ENCODE measurements around the gene PCDHGA1. TPM values are rescaled to one million over a fixed set of nuclear protein-coding genes. Genes with fewer than 3 reads are reported as not detected.

The PCDHGA1 gene
- total and polyA plus RNA-seq, 12 donors = 0.09 to 0.96 (median 0.30) TPM

DNA sequence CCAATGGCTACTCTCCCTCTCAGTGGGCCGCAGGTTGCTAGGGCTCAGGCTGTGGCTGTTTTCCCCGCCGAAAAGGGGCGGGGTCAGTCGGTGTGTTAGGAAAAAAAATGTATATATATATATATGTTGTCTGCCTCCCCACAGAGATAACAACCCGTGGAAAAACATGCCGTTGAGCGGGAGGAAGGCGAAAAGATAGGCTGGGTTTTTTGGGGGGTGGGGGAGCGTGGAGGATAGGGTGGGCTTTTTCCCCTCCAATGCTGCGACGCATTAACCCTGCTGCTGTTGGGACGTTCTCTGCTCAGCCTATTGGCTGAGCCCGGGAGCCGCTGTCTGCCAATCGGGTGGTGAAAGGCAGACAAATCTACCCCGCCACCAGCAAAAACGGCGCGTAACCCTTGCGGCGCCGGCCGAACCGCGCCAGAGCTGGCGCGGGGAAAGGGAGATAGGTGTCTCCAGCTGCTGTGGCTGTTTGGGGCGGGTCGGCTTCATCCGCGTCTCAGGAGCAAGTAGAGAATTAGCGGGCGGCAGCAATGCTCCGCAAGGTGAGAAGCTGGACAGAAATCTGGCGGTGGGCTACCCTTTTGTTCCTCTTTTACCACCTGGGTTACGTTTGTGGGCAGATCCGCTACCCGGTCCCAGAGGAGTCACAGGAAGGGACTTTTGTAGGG, 154.5 kb downstream of the PCDHGA1 start, which contains the start of gene PCDHGC4:
TSS of gene PCDHGC4 (plus strand) at position 390 of the 671 bp plus-strand sequence. CDS start at position 534, 144 bp downstream.
- H3K36me3 ChIP-seq (replicated peaks in 1 of 2) = no peaks in the 10 kb centered on the region
- peak in 1 of 7 donors; percentile 26 for DNase-seq
- no peak for TF ChIP-seq POLR2A (IDR thresholded peaks at IDR 0.05)
- TF ChIP-seq, protein P1, sequence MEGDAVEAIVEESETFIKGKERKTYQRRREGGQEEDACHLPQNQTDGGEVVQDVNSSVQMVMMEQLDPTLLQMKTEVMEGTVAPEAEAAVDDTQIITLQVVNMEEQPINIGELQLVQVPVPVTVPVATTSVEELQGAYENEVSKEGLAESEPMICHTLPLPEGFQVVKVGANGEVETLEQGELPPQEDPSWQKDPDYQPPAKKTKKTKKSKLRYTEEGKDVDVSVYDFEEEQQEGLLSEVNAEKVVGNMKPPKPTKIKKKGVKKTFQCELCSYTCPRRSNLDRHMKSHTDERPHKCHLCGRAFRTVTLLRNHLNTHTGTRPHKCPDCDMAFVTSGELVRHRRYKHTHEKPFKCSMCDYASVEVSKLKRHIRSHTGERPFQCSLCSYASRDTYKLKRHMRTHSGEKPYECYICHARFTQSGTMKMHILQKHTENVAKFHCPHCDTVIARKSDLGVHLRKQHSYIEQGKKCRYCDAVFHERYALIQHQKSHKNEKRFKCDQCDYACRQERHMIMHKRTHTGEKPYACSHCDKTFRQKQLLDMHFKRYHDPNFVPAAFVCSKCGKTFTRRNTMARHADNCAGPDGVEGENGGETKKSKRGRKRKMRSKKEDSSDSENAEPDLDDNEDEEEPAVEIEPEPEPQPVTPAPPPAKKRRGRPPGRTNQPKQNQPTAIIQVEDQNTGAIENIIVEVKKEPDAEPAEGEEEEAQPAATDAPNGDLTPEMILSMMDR (IDR thresholded peaks at IDR 0.05) = no peak
- 5 to 8% (median 6%) methylated on average over 25 to 39 of the region's 39 CpGs for WGBS, 4 donors
- no peaks in the 10 kb centered on the region for H3K27me3 ChIP-seq
- H3K4me1 ChIP-seq (replicated peaks in 1 of 2) = peaks cover 4 to 36% of the 10 kb centered on the region in 2 donors
- intact Hi-C loops (cut with DNase I) = no loop called here
- no peaks in the 10 kb centered on the region for H3K9me3 ChIP-seq (replicated peaks in 1 of 3)
- peak within 1 kb of the TSS in 2 of 4 donors; percentile 13 to 51 for H3K4me3 ChIP-seq
- peak within 1 kb of the TSS in 1 of 5 donors; percentile 9 for H3K27ac ChIP-seq

DNA sequence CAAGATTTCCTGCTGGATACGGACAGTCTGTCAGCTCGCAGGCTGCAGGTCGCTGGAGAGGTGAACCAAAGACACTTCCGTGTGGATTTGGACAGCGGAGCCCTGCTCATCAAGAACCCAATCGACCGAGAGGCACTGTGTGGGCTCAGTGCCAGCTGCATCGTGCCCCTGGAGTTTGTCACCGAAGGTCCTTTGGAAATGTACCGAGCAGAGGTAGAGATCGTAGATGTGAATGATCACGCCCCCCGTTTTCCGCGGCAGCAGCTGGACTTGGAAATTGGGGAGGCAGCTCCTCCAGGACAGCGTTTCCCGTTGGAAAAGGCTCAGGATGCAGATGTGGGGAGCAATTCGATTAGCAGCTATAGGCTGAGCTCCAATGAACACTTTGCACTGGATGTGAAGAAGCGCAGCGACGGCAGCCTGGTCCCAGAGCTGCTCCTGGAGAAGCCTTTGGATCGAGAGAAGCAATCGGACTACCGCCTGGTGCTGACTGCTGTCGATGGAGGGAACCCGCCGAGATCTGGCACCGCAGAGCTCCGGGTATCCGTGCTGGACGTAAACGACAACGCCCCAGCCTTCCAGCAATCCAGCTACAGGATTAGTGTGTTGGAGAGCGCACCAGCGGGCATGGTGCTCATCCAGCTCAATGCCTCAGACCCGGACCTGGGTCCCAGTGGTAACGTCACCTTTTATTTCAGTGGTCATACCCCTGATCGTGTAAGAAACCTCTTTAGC, 155.2 kb downstream of the PCDHGA1 start:
- peak overlapping the region in 1 of 4 donors; percentile 51 for H3K4me3 ChIP-seq
- no peaks in the 10 kb centered on the region for H3K9me3 ChIP-seq (replicated peaks in 1 of 3)
- WGBS, 4 donors = 58 to 80% (median 62%) methylated on average over 19 to 38 of the region's 38 CpGs
- H3K36me3 ChIP-seq (replicated peaks in 1 of 2) = no peaks in the 10 kb centered on the region
- H3K4me1 ChIP-seq (replicated peaks in 1 of 2) = peaks cover 4 to 36% of the 10 kb centered on the region in 2 donors
- TF ChIP-seq POLR2A (IDR thresholded peaks at IDR 0.05) = no peak
- TF ChIP-seq, protein P1 (IDR thresholded peaks at IDR 0.05) = no peak
- peak in 1 of 7 donors; percentile 54 for DNase-seq
- intact Hi-C loops (cut with DNase I) = no loop called here
- H3K27ac ChIP-seq = peak overlapping the region in 1 of 5 donors; percentile 9
- no peaks in the 10 kb centered on the region for H3K27me3 ChIP-seq

- TF ChIP-seq, protein P1 (IDR thresholded peaks at IDR 0.05) = no peak
- TF ChIP-seq POLR2A (IDR thresholded peaks at IDR 0.05) = no peak
- Histone ChIP-seq H3K36me3 (replicated peaks in 1 of 2) (no peaks in the 10 kb centered on the region), H3K4me1 (replicated peaks in 1 of 2) (peaks cover 4 to 36% of the 10 kb centered on the region in 2 donors), H3K9me3 (replicated peaks in 1 of 3) (no peaks in the 10 kb centered on the region), H3K27ac (no peak overlapping the region), H3K4me3 (no peak overlapping the region), H3K27me3 (no peaks in the 10 kb centered on the region)
- intact Hi-C loops (cut with DNase I) = no loop called here
- DNase-seq = peak in 1 of 7 donors; percentile 52
- 88 to 95% (median 93%) methylated on average over 6 to 9 of the region's 9 CpGs for WGBS, 4 donors
Observed at GRCh38 chr5:141486091-141486490, 155.8 kb downstream of the PCDHGA1 start.

DNA sequence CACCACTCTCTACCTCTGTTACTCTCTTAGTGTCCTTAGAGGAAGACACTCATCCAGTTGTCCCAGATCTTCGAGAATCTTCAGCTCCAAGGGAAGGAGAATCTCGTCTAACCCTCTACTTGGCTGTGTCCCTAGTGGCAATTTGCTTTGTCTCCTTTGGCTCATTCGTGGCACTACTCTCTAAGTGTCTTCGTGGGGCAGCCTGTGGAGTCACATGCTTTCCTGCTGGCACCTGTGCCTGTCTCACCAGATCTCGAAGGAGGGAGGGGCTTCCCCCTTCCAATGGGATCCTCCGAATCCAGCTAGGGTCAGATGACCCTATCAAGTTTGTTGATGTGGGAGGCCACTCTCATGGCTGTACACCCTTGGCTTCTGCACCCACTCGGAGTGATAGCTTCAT, 156.8 kb downstream of the PCDHGA1 start:
- peaks cover 4 to 46% of the 10 kb centered on the region in 2 donors for H3K4me1 ChIP-seq (replicated peaks in 1 of 2)
- no peak for DNase-seq
- intact Hi-C loops (cut with DNase I) = no loop called here
- H3K27ac ChIP-seq = no peak overlapping the region
- H3K9me3 ChIP-seq (replicated peaks in 1 of 3) = no peaks in the 10 kb centered on the region
- H3K27me3 ChIP-seq = no peaks in the 10 kb centered on the region
- 92 to 94% (median 92%) methylated on average over 6 to 7 of the region's 7 CpGs for WGBS, 4 donors
- H3K36me3 ChIP-seq (replicated peaks in 1 of 2) = no peaks in the 10 kb centered on the region
- no peak overlapping the region for H3K4me3 ChIP-seq
- TF ChIP-seq, protein P1 (IDR thresholded peaks at IDR 0.05) = no peak
- no peak for TF ChIP-seq POLR2A (IDR thresholded peaks at IDR 0.05)
